Hippocampal formation (tissue), 2 donors: ENCODE results near the gene IKZF5.

ENCODE experiments used
- DNase-seq, 2 donors: peaks; one replicate each; lab custom pipeline; 2025; lab: John Stamatoyannopoulos, UW

IKZF5 gene, protein sequence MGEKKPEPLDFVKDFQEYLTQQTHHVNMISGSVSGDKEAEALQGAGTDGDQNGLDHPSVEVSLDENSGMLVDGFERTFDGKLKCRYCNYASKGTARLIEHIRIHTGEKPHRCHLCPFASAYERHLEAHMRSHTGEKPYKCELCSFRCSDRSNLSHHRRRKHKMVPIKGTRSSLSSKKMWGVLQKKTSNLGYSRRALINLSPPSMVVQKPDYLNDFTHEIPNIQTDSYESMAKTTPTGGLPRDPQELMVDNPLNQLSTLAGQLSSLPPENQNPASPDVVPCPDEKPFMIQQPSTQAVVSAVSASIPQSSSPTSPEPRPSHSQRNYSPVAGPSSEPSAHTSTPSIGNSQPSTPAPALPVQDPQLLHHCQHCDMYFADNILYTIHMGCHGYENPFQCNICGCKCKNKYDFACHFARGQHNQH

DNA sequence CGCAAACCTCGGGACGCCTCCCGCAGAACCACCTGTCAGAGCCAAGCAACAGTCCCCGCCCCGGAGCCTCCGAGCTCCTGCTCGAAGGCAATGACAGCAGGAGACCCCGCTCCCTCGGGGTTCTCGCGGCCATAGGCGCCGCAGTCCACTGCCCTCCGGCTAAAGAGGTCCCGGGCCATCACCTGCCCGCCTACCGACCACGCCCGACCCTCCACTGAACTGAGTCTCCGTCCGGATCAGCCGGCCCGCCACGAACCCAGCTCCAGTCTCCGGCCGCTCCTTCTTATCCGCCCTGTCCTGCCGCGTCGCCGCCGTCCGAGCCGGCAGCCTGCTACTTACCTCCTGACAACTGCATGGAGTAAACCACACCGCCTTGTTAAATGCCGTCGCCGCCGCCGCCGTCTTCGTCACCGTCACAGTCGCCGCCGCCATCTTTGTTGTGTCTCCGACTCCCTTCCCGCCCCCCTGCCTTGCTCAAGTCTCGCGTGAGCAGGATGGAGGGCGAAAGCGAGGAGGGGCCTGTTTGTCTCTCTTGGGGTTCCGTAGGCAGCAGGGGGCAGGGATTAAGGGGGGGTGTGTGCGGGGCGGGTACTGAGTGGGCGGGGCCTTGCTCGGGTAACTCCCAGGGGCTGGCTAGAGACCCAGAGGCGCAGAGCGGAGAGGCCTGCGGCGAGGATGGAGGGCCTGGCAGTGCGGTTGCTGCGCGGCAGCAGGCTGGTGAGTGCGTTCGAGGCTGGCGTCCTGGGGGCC, at the start of gene IKZF5, which contains the start of gene ACADSB:
IKZF5 (minus strand) TSS at position 441 of the 750 bp plus-strand sequence. CDS start 10,170 bp downstream, outside the sequence.
ACADSB (plus strand) TSS at position 652 of the 750 bp plus-strand sequence; CDS start at position 676, 24 bp downstream.
- peak; percentile 95 to 97 for DNase-seq

DNA sequence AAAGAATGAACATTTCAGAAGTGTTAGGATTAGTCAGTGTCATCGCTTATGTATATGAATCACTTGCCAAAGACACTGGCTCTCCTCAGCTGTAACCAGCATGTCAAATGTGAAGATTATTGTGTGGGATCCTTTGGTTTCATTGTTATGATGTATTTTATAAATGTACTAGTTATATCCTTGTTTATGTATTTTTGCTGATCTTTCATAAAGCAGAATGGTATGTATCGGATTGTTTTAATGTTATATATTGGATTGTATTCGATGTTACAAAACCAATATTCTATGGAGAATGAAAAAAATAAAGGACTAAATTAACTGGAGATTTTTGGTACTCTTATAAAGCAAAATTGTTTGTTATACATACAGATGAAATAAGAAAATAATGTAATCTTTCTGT, 49.4 kb upstream of the IKZF5 start:
- no peak for DNase-seq

DNA sequence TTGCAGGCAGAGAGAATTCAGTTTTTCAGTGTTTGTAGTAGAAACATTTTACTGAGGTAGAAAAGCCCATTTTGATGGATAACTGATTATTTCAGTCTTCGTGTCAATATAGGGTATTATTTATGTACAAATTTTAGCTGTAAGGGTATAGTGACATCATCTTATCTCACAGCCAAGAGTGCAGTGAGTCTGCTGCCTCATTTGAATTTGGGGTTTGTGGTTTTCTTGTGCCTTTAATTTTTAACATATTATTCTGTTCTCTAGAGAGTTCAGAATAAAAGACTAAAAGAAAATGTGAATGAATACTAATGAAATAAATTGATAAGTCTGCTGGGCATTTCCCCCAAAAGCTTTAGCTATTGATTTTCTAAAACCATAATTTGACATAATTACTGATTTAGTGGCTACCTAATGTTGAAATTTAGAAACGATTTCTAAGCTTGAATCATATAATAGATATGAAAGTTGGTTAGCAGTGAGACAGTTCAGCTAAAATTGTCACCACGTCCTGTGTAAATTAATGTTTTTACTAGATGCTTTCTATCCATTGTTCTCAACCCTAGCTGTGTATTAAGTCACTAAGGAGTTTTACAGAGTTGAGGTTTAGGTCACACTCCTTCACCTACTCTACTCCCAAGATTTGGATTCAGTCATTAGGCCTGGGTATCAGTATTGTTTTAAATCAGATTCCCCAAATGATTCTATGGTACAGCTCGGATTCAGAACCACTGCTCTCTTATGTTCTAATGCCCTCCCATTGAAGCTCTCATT, 37.6 kb upstream of the IKZF5 start:
- no peak for DNase-seq

DNA sequence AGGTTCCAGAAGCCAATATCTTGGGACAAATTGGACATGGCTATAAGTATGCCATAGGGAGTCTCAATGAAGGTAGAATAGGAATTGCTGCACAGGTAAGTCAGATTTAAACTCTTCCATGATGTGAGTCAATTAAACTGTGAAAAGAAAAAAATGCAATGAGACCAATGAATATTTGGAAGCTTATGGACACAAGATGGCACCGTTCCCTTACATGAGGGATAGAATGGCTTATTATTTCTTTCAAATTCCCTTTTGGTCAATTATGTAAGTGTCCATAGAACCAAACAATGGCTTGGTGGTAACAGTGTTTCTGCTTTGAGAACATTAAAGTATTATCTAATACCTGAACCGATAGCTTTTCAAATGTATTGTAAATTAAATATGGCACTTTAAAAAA, 35.8 kb upstream of the IKZF5 start:
- peak in 1 of 2 donors; percentile 32 for DNase-seq

DNA sequence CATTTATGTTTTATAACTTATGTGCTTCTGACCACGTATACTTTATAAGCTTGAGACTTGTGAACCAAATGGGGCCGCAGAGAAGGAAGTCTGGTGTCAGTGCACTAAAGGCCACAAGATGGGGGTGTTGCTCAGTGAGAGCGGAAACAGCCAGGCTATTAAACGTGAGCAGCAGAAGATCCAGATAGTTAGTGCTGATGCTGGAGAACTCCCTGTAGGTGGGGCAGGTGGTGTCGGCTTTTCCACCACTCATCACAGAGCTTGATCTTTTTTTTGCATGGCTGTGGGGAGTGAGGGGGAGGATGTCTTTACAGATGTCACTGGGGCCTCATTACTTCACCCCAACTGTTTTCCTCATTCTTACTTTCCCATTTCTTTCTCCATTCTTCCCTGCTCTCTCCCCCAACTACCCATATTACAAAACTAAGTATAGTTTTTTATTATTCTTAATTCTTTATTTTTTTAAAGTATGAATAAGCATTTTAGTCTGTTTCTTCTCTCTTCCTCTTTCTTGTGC, 34.9 kb upstream of the IKZF5 start:
- peak; percentile 26 to 73 for DNase-seq

DNA sequence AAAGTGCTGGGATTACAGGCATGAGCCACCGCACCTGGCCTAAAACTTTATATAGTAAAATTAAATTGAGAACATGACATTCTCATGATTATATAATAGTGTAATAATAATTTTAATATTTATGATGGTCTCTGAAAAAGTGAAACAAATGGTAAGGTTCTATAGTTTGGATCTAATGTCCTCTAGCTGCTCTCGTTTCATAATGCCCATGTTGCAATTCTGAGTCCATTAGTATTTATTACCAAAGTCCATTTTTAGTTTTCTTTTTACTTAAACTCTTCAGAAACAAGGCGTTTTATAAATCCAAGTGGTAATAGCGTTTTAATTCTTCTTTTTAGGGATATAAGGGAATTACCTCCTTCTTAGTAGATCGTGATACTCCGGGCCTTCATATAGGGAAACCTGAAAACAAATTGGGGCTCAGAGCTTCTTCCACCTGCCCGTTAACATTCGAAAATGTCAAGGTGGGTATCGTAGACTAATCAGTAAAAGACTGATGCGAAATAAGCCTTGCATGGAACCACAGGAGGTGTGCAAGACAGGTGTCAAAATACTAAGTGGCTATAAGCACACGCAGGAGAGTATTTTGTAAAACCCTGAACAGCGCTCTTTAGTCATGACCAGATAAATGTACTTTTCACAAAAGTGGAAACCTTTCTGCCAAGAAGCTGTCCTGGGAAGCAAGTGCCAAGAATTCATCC, 34.3 kb upstream of the IKZF5 start:
- no peak for DNase-seq

DNA sequence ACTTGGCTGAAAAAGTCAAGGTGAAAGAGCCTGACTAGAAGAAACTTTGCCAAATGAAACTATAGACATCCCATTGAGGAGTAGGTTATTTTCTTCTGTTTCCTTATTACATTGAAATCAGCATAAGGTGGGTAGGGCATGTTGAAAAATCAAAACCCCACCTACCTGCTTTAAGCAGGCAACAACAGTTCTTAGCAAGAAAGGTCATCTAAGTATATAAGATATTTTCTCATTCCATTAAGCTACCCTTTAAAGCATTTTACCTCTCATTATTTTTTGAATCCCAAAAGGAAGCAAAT, 31.0 kb upstream of the IKZF5 start:
- DNase-seq: no peak

DNA sequence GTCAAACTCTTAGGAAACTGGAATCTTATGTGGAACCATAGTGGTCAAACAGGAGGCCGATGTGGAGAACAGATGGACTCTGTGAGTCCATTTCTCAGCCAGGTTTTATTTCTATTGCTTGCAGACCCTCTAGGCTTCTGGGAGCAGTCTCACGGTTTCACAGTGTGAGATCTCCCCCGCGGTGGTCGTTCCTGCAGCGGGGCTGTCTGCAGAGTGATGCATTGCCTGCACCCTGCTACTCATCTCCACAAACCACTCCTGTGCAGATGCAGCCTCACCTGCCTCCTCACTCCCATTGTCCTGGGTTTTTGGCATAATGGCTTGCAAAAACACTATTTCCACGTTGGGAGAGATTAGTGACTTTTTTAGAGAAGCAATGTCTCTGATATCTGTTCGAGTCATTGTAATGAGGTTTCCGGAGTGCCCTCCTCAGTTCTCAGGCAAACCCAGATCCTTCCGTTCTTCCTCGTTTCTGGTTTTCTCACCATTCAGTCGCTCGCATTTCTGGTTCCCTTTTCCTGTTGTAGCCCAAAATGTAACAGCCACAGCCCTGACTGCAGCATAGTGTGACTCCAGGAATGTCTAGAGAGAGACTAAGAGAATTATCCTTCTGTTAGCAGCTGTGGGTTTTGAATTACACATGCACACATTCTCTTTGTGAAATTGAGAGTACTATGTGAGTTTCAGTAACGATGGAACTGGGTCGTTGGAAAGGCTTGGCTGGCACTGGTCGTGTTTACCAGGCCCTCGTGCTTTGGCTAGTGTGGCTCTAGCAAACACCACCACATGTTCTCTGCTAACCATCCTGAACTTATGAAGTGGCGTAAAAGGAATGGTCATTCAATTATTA, 30.4 kb upstream of the IKZF5 start:
- DNase-seq: no peak

DNA sequence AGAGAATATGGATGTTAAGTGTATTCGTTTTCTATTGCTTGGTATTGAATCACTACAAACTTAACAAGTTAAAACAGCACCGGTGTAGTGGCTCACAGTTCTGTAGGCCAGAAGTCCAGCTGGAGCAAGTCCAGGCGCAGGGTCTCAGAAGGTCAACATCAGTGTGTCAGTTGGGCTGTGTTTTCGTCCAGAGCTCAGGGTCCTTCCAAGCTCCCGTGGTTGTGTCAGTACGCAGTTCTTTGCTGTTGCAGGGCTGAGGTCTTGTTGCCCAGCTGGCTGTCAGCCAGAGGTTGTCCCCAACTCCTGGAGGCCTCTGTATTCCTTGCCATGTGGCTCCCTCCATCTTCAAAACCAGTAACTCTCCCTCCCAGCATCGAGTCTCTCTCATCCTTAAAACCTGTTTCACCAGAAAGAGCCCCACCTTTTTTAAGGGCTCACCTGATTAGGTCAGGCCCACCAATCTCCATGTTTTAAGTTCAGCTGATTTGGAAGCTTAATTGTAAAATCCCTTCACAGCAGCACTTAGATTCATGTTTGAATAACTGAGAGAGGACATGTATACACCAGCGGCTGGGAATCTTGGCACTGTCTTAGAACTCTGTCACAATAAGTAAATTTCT, 27.0 kb upstream of the IKZF5 start:
- no peak for DNase-seq

DNA sequence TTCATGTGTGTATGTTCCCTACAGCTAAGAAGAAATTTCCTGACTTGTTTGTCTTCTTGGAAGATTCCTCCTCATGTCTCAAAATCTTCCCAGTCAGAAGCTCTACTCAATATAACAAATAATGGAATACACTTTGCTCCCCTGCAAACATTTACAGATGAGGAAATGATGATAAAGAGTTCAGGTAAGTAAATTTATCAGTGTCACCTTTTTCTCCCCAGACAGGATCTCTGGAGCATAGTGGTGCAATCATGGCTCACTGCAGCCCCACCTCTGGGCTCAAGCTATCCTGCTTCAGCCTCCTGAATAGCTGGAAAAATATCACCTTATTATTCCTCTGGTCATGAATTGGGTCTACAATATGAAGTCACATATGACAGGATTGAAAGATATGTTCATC, 25.7 kb upstream of the IKZF5 start:
- no peak for DNase-seq

DNA sequence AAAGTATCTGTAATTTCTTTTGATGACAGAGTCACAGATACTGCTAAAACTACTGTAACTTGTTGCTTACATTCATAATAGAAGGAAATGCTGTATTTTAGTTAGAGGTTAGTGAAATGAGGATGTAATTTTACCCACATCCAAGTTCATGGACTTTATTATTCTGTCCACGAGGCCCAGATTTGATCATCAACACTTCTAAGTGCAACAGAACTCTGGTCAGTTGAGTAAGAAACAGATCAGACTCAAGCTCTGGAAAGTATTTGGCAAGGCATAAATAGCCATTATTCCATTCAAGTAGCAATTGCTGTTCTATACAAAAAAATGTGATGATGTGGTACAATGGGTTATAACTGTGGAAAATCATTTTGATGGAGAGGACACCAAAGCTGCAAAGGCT, 22.5 kb upstream of the IKZF5 start:
- peak in 1 of 2 donors; percentile 6 for DNase-seq

DNA sequence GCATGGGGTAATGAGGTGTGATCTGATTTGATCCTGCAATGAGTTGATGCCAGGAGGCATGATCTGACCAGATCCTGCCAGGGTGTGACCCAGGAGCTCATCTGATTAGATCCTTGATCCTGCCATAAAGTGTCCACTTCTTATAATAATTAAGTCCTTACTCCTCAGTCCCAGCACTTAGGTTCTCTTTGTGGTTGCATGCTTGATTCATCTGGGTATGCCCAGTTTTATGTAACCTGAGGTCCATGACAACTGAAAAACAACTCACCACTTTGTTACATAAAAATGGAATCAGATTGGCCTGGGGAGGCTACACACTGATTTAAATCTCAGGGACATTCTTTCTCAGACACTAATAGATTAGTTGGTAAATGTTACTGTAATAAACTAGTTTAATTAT, 19.3 kb upstream of the IKZF5 start:
- no peak for DNase-seq

DNA sequence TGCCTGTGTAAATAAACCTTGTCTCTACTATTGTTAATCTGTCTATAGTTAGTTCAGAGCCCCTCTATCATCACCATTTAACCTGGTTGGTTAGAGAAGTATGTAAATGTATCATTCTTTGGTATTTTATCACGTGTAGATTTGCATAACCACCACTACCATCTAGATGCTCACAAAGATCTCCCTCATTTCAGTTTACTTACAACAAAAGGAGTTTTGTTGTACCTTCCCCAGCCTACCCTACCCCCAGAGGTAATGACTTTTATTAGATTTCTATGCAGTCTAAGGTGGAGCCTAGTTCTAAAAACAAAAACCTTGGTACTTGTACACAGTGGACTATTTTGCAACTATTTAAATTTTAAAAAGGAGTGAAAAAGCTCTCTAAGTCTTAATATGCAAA, 17.7 kb upstream of the IKZF5 start:
- DNase-seq: no peak

DNA sequence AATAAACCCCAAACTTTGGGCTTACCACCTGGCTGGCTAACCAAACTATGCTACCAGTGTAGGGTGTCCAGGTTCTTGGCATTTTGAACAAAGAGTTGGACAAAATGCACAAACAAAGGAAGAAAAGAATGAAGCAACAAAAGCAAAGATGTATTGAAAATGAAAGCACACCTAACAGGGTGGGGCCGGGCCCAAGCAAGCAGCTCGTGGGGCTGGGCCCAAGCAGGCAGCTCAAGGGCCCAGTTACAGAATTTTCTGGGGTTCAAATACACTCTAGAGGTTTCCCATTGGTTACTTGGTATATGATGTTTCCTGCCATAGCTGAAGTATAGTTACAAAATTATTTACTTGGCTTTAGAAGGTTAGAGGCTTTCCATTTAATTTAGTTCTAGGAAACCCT, 15.9 kb upstream of the IKZF5 start:
- no peak for DNase-seq

DNA sequence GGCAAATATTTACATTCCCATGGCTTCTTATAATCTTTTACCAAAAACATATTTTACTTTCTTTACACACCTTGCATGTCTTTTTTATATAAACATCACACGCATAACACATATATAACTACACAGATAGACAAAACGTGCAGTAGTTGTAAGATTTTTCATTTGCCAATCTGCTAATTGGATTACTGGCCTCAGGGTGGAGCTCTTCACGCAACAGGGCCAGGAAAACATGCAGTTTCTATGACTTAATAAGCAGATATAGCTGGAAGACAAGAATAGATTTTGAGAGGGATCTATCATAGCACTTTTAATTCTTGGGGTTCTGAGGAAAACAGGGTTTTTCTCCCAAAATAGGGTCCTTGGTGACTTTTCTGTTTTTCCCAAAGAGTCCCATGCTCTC, 12.9 kb upstream of the IKZF5 start:
- DNase-seq: no peak

DNA sequence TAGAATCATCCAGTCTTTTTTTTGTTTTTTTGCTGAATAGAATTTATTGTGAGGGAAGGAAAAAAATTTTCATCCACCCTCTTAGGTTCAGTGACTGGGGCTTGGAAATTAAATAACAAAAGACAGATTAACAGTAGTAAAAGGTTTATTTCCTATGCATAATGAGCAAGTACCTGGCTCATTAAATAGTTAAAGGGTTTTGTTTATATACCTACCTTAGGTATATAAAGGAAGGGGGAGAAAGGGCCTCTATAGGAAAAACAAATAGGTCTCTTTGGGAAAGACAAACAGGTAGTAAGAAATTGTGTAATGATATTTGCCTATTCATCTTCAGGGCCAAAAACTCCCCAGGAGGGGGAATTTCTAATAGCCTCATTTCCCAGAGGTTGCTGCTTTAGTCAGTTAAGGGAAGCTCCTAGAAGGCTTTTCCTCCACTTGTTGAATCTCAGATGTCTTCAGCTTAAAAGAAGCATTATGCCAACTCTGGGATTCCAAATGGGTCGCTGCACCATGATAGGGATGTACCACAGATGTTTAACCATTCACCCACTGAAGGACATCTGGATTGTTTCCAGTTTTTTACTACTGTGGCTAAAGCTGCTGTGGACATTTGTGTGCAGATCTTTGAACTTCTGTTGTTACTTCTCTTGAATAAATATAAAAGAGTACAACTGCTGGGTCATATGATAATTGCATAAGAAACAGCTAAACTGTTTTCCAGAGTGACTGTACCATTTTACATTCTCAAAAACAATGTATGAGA, 11.5 kb upstream of the IKZF5 start:
- no peak for DNase-seq

DNA sequence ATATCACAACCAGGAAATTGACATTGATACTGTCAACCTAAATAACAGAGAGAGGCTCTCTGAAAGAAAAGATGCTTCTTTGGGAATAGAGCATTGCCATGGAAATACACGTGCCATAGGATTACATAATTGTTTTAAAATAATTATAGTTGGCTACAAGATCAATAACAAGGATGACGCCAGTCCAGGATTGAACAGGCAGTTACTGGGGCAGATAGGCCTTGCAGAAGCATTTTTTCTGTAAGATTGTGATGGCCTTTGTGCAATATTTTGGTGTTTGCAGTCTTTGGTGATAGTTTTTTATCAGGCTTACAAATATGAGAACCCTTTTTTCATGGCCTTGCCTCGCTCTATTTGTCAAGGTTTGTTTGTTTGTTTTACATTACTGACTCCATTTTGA, 10.7 kb upstream of the IKZF5 start:
- no peak for DNase-seq

DNA sequence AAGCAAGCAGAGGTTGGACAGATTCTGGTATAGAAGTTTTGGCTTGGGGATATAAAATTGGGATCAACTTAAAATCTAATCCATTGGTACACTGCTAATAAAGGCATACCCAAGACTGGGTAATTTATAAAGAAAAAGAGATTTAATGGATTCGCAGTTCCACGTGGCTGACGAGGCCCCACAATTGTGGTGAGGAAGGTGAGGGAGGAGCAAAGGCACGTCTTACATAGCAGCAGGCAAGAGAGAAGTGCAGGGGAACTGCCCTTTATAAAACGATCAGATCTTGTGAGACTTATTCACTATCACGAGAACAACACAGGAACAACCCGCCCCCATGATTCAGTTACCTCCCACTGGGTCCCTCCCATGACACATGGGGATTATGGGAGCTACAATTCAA, 9.9 kb upstream of the IKZF5 start:
- DNase-seq: no peak

DNA sequence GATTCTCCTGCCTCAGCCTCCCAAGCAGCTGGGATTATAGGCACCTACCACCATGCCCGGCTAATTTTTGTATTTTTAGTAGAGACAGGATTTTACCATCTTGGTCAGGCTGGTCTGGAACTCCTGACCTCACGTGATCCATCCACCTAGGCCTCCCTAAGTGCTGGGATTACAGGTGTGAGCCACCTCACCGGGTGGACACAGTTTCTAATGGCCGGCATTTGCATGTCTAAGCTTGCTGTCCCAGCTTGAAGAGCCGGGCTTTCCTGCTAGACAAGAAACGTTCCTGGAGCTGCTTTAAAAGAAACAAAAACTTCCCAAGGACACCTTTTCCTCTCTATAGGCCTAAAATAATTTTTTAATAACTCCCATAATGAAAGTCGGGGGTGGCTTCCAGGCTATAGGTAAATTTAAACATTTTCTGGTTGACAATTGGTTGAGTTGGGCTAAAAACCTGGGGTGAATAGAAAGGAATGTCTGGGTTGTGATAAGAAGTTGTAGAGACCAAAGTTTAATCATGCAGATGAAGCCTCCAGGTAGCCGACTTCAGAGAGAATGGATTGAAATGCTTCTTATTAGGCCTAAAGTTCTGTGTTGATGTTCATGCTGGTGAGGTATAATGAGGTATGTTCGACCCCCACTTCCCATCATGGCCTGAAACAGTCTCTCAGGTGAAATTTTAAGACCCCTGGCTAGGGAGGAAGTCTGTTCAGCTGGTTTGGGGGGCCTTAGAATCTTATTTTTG, 9.0 kb upstream of the IKZF5 start:
- no peak for DNase-seq
